Large intestine (tissue), 3 donors: ENCODE data around the gene COL4A2. TPM values are rescaled to one million over a fixed set of nuclear protein-coding genes. Genes with fewer than 3 reads are reported as not detected.

Experiments used
- DNase-seq, 2 donors: peaks; one replicate each; pipeline versions ENCODE4 v3.0.0 to v3.0.0-alpha.2; 2013
- H3K27ac ChIP-seq: one replicate; pipeline ENCODE4 v1.5.1; 2013; ENCODE audit warnings: low read length
- H3K27me3 ChIP-seq: 2 replicates; pipeline ENCODE4 v1.6.1; 2013; ENCODE audit warnings: low read length; ENCODE audit not compliant: control insufficient read depth, insufficient read depth
- H3K36me3 ChIP-seq: 2 replicates; pipeline ENCODE4 v1.6.1; 2013; ENCODE audit warnings: low read length; ENCODE audit not compliant: control insufficient read depth, insufficient read depth
- H3K4me1 ChIP-seq: one replicate; pipeline ENCODE4 v1.6.1; 2013; ENCODE audit warnings: low read length; ENCODE audit not compliant: control insufficient read depth, insufficient read depth
- H3K4me3 ChIP-seq: one replicate; pipeline ENCODE4 v1.5.1; 2013; ENCODE audit warnings: low read length
- H3K9me3 ChIP-seq: one replicate; pipeline ENCODE4 v1.6.1; 2013; ENCODE audit warnings: mild to moderate bottlenecking, low read depth, low read length, moderate library complexity; ENCODE audit not compliant: control insufficient read depth
- WGBS: methylation state at CpG from one replicate; pipeline ENCODE4 v1.1.5; 2013; ENCODE audit warnings: low lambda C conversion rate; ENCODE audit not compliant: insufficient coverage; 5-methylcytosine and 5-hydroxymethylcytosine counted together
- polyA plus RNA-seq: library from polyadenylated mRNA; unstranded; fragments of 120-200 nt; gene quantifications from one replicate; pipeline ENCODE4 v1.2.1, GENCODE V29; 2013

The COL4A2 gene
- polyA plus RNA-seq, 1 donor: 164 TPM

DNA sequence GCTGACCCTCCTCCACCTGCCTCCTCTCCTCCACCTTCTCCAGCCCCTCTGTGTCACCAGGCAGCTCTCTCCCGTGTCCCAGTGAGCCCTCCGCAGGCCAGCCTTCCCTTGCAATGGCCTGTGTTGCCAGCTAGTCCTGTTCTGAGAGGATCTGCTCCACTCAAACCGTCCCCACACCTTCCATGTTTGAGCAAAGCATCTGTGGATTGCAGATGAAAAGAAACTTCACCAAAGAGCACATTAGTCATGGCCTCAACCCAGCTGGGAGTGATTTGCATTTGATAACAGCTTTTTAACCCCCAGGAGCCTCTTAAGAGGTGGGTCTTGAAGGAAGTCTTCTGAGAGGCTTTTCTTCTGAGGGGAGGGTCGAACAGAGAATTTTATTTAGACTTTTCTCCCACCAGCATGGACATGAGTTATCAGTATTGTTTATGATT lies 72.8 kb downstream of the COL4A2 start:
- no peak overlapping the region for H3K27ac ChIP-seq
- H3K27me3 ChIP-seq: no peaks in the 10 kb centered on the region
- no peaks in the 10 kb centered on the region for H3K4me1 ChIP-seq
- no CpG with 5 or more reads among the region's 4 CpGs for WGBS
- H3K9me3 ChIP-seq: no peaks in the 10 kb centered on the region
- H3K36me3 ChIP-seq: no peaks in the 10 kb centered on the region
- no peak overlapping the region for H3K4me3 ChIP-seq
- no peak for DNase-seq

DNA sequence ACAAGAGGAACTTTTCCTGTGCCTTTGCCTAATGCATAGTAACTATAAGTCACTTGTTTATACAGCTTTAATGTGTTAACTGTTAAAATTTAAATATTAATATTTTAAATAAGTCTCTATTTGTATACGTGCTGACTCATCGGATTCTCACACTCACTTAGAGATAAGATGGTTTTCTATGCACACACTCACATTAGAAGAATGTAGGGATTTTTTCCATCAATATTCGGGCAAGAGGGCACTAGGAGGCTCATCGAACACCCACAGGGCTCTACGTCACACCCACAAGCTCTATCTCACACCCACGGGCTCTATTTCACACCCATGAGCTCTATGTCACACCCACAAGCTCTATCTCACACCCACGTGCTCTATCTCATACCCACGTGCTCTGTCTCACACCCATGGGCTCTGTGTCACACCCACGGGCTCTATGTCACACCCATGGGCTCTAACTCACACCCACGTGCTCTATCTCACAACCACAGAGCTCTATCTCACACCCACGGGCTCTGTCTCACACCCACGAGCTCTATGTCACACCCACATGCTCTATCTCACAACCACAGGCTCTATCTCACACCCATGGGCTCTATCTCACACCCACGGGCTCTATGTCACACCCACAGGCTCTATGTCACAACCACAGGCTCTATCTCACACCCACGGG lies 73.4 kb downstream of the COL4A2 start:
- 93% methylated on average over 3 of the region's 14 CpGs for WGBS
- Histone ChIP-seq H3K4me1 (no peaks in the 10 kb centered on the region), H3K4me3 (no peak overlapping the region), H3K36me3 (no peaks in the 10 kb centered on the region), H3K27ac (no peak overlapping the region), H3K27me3 (no peaks in the 10 kb centered on the region), H3K9me3 (peaks cover 3% of the 10 kb centered on the region)
- no peak for DNase-seq

DNA sequence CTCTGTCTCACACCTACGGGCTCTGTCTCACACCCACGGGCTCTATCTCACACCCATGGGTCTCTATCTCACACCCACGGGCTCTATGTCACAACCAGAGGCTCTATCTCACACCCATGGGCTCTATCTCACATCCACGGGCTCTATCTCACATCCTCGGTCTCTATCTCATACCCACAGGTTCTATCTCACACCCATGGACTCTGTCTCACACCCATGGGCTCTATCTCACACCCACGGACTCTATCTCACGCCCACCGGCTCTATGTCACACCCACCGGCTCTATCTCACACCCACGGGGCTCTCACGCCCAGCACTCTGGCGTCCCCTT lies 73.9 kb downstream of the COL4A2 start:
- no peaks in the 10 kb centered on the region for H3K4me1 ChIP-seq
- 90% methylated on average over 2 of the region's 12 CpGs for WGBS

DNA sequence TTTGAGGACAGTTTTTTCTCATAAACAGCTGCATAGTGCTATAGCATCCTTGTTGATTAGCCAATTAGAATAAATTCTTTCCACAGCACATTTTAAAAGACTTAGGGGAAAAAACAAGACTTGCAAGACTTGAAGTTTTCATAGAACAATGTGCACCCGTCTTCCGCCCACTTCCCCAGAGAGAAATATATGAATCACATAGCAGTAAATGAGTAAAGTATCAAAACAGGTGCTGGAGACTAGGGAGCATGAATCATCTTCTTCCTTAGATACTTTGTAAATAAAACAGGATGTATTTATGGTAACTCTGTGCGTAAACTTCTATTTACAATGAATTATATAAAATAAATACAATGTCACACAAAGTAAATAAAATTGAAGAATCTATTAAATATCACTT lies 75.1 kb downstream of the COL4A2 start:
- Histone ChIP-seq H3K4me3 (no peak overlapping the region), H3K27ac (no peak overlapping the region), H3K27me3 (no peaks in the 10 kb centered on the region), H3K9me3 (peaks cover 3% of the 10 kb centered on the region), H3K4me1 (no peaks in the 10 kb centered on the region), H3K36me3 (no peaks in the 10 kb centered on the region)
- 80% methylated on average over 3 of the region's 3 CpGs for WGBS
- DNase-seq: no peak

More for the DNA sequence above, 73.9 kb downstream of the COL4A2 start:
- Histone ChIP-seq H3K27me3 (no peaks in the 10 kb centered on the region), H3K4me3 (no peak overlapping the region), H3K36me3 (no peaks in the 10 kb centered on the region), H3K9me3 (peaks cover 3% of the 10 kb centered on the region), H3K27ac (no peak overlapping the region)
- DNase-seq: no peak

DNA sequence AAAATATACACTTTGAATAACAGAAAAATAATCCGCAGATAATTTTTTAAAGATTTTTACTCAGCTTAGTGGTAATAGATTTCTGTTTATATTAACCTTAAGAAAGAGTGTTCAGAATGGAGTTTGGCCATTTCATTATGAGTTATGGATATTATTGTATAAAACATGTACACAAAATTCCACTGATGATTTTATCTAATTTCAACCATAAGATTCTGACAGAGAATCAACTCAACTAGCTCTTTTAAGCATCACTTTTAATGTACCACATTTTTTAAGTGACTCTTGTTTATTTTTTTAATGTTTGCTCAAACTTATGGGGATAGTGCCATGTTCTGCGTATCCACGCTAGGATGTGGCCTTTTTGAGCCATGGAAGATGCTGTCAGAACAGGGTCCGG lies 75.7 kb downstream of the COL4A2 start:
- H3K9me3 ChIP-seq: peaks cover 8% of the 10 kb centered on the region
- H3K27ac ChIP-seq: no peak overlapping the region
- 86% methylated on average over 1 of the region's 4 CpGs for WGBS
- no peaks in the 10 kb centered on the region for H3K4me1 ChIP-seq
- no peak for DNase-seq
- no peaks in the 10 kb centered on the region for H3K36me3 ChIP-seq
- no peaks in the 10 kb centered on the region for H3K27me3 ChIP-seq
- H3K4me3 ChIP-seq: no peak overlapping the region

DNA sequence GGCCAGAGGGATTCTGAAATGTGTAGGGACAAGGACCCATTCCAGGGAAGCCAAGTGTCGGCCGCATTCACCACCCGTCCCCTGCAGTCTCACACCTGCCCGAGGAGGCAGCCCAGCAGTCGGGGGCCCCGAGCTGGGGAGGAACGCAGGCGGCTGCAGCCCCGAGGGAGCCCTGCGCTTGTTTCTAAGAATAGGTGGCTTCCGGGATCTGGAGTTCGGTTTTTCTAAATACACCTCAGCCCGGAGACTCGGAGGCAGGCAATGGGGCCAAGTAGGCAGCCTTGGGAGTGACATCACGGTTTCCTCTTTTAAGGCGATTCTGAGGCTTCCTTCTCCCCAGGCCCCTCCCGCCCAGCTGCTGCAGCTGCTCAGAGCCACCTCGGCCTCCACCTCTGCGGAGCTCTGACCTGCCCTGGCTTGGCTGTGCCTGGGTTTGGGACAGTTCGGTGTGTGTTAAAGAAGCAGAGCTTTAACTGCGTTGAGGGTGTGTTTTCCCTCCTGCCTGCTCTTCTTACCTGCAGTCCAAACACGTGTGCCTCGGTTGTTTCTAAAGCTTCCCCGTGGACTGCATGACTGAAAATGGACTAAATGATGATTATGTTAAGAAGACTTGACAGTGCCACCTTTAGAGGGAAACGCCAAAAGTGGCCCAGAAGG lies 80.5 kb downstream of the COL4A2 start:
- peaks cover 2% of the 10 kb centered on the region for H3K36me3 ChIP-seq
- peak overlapping the region; percentile 66 for H3K27ac ChIP-seq
- no CpG with 5 or more reads among the region's 25 CpGs for WGBS
- H3K4me1 ChIP-seq: no peaks in the 10 kb centered on the region
- H3K27me3 ChIP-seq: no peaks in the 10 kb centered on the region
- H3K4me3 ChIP-seq: no peak overlapping the region
- peaks cover 8% of the 10 kb centered on the region for H3K9me3 ChIP-seq
- DNase-seq: no peak

DNA sequence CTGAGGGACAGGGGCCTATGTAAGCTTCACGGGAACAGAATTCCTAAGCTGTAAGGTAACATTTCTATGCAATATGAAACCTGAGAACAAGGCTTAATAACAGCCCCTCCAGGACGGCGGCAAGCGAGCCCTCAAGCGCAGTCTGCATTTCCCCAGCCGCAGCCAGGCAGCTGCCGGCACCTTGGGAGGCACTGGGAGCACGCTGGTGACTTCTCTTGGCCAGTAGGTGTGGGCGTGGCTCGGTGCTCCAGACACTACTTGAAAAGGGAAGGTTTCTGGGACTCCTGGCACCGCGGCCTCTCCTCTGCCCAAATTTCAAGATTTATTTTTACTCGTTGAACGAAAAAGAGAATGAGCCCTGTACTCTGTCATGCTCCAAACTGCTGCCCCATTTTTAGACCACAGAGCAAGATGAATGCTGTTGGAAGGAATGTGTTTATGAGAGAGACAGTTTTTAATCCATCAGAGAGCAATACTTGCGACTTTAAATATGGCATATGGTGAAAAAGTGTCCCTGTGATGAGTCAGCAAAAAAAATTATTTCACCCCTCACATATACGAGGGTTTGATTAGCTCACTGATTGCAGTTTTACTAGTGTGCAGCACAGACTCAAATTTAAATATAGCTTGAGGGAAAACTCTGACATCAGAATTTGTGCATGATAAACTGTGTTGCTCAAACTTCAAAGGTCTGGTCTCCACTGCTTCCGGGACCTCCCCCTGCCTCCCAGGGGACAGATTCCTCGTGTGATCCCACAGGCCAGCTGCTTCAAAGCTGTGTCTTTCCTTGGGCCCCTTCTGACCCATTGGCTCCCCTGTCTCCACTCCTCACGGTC lies 81.2 kb downstream of the COL4A2 start:
- DNase-seq: peak in 1 of 2 donors; percentile 34
- 80% methylated on average over 2 of the region's 19 CpGs for WGBS
- no peaks in the 10 kb centered on the region for H3K4me1 ChIP-seq
- peaks cover 2% of the 10 kb centered on the region for H3K36me3 ChIP-seq
- no peaks in the 10 kb centered on the region for H3K27me3 ChIP-seq
- peaks cover 8% of the 10 kb centered on the region for H3K9me3 ChIP-seq
- no peak overlapping the region for H3K4me3 ChIP-seq
- peak overlapping the region; percentile 66 for H3K27ac ChIP-seq

DNA sequence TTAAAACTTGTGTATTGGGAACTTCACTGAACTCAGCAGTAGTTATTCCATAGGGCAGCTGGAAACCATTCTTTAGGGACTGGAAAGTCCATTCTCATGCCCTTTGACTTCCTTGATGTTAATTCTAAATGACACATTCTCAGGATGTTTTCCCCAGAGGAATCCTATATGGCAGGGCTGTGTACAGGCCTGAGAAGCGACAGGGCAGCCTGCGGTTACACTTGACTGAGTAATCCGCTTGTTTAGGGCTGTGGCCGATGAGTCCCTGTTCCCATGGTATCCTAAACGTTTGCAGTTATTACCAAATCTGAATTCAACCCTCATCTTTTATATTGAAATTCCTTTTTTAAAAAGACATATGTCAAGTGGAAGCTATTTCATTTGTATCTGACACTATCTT lies 83.5 kb downstream of the COL4A2 start:
- Histone ChIP-seq H3K36me3 (peaks cover 2% of the 10 kb centered on the region), H3K9me3 (peaks cover 5% of the 10 kb centered on the region), H3K4me1 (no peaks in the 10 kb centered on the region), H3K4me3 (no peak overlapping the region), H3K27me3 (no peaks in the 10 kb centered on the region), H3K27ac (no peak overlapping the region)
- DNase-seq: no peak
- WGBS: 80% methylated on average over 2 of the region's 5 CpGs

DNA sequence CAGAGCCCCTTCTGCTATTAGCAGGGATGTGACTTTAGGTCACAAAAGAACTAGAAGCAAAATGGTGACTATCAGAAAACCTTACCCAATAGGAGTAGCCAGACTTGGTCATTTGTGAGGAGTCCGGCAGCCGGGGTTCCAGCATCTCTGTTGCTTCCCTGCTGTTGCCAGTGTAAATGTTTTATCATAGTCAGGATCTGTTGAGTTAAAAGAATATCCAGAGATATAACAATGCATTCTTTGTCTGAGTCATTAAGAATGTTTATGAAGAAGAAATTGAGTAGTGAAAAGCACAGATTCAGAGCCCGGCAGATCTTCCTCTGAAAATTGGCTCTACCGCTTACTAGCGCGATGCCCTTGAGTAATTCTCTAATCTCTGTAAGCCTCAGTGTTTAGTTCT lies 84.2 kb downstream of the COL4A2 start:
- Histone ChIP-seq H3K9me3 (peaks cover 5% of the 10 kb centered on the region), H3K27me3 (no peaks in the 10 kb centered on the region), H3K4me1 (no peaks in the 10 kb centered on the region), H3K27ac (peak overlapping the region; percentile 11), H3K4me3 (no peak overlapping the region), H3K36me3 (peaks cover 2% of the 10 kb centered on the region)
- no peak for DNase-seq
- WGBS: 100% methylated on average over 1 of the region's 6 CpGs

DNA sequence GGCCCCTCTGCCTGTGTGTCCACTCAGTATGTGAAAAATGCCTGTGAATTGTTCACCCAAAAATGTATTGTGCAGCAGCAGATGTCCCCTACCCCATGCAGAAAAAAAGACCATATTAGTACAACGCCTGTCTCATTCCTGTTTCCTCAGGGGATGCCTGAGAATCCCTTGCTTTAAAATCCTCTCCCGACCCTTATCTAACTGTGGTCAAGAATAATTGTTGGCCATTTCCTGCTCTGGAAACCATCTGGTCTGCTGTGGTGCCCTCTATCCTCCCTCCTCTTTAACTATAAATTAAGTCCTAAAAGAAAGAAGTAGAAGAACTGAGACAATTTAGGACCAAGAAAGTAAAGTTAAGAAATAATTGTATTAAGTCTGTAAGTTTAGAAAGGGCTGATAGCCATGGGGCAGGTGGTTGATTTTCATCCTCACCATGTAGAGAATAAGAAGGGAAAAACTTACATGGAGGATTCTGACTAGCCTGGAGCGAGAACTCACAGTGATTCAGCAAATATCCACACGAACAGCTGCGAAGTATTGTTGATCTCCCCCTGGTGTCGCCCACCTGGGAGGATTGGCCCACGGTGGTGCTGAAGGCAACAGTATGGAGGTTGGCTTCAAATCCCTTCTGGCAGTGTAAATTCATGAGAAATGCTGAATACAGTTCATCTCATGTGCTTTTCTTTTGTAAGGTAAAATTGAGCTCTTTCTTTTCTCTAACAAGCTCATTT lies 85.6 kb downstream of the COL4A2 start:
- Histone ChIP-seq H3K4me1 (peaks cover 3% of the 10 kb centered on the region), H3K4me3 (no peak overlapping the region), H3K27me3 (no peaks in the 10 kb centered on the region), H3K27ac (no peak overlapping the region), H3K36me3 (peaks cover 2% of the 10 kb centered on the region), H3K9me3 (peaks cover under 1% of the 10 kb centered on the region)
- 80% methylated on average over 2 of the region's 7 CpGs for WGBS
- no peak for DNase-seq
